Activated CD4-positive, alpha-beta T cell treated with anti-CD3 and anti-CD28 coated beads for 24 hours (primary cell): Measurements from ENCODE around the gene ALKBH1.
"Not testable (repeated sequence)": the region's sequence is repeated elsewhere in the genome, so short reads cannot be mapped to it uniquely, and the experiment has no call there.

ENCODE experiments used
- DNase-seq, 2 donors: peaks; one replicate each; pipeline ENCODE4 v3.0.0-alpha.2; 2020; ENCODE audit warnings: low read depth in 2 of 2

ALKBH1 gene

DNA sequence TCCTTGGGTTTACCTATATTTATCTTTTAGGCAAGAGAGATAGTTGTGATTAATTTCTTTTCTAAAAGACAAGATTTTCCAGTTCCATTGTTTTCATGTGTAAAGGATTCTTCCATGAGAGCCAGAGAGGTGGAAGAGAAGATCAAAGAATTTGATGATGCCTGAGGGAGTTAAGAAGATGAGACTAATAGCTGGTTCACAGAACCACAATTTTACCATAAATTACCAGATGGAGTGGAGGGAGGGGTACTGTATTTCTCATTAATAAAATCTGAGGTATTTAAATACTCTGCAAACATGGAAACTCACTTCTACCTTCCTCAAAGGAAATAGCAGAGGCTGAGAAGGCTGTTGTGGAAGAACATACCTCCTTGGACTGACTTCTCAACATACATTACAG lies 34.6 kb downstream of the ALKBH1 start:
- DNase-seq, result no peak

DNA sequence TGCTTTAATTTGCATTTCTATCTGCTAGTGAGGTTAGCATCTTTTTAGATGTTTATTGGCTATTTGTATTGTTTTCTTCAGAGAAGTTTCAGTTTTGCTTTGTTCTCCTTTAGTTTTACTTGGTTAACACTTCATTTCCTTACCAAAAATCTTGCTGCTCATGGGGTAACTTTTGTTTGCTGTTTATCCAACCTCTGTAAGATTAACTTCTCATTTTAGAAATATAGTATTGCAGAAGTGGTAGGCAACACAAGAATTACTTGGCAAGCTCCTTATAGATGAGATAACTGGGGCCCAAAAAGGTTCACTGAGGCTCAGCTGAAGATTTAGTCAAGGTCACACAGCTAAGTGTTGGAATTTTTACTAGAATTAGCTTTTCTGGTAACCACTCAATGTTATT lies 40.5 kb downstream of the ALKBH1 start:
- DNase-seq, result no peak

DNA sequence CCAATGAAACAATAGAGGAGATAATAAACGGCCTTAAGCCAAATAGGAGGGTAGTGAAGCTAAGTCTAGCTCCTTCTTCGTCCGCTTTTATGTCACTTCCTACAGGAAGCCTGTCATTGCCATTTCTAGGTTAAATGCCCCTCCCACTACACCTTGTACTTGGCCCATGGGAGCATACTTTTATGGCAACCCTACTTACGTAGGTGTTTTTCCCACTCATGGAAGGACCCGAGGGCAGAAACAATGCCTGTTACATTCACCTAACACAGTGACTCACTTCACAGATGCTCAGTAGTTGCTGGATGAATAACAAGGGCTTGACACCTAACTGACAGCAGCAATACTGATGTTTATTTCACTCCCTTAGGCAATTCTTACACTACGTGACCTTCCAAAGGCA lies 44.5 kb downstream of the ALKBH1 start:
- no peak for DNase-seq

DNA sequence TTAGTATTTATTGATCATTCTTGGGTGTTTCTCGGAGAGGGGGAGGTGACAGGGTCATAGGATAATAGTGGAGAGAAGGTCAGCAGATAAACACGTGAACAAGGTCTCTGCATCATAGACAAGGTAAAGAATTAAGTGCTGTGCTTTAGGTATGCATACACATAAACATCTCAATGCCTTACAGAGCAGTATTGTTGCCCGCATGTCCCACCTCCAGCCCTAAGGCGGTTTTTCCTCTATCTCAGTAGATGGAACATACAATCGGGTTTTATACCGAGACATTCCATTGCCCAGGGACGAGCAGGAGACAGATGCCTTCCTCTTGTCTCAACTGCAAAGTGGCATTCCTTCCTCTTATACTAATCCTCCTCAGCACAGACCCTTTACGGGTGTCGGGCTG lies 46.3 kb downstream of the ALKBH1 start:
- DNase-seq, result not testable (repeated sequence)

DNA sequence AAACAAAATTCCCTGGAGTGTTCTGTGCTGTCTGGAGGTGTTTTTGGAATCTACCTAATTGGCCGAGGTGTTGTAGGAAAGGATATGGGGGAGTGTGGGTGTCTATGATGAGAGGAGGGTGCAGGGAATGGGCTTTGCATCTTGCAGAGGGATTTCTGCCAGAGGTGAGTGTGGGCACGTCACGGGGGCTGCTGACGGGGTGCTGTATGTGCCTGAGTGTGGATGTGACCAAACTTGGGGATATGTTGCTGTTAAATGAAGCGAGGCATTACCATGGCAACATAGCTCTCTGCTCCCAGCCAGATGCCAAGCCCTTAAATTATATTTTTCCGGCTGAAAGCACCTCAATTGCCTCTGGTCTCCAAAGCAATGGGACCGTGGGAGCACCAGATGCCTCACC lies 47.1 kb downstream of the ALKBH1 start:
- DNase-seq, result no peak

DNA sequence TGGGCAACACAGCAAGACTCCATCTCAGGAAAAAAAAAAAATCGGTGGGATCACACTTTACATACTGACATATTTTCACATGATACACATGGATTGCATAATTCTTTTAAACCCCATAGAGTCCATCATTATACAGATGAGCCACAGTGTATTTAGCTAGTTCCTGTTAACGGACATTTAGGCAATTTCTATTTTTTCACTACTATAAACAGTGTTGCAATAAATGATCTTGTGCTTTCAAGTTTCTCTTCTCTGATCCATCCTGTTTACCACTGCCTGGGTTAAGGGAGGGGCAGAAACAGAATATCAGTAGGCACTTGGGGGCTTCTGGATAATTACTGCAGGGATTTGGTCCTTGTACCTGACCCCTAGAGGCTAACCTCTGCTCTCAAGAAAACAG lies 48.0 kb downstream of the ALKBH1 start:
- DNase-seq, result no peak

DNA sequence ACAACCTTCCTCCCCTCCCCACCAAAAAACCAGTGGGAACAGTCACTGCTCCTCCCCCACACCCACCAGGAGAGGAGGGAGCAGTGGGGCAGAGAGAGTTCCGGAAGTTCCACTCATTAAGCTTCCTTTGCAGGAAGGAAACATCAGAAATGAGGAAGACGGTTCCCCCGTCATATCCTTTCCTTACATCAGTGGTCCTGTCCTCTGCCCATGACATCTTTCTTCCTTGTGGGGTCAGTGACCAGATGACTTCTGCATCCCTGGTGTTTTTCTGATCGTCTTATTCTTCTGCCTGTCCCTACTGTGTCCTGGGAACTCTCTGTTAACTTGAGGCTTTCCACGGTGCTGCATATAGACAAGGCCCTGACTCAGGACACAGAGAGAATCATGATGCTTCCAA lies 50.5 kb downstream of the ALKBH1 start:
- no peak for DNase-seq

DNA sequence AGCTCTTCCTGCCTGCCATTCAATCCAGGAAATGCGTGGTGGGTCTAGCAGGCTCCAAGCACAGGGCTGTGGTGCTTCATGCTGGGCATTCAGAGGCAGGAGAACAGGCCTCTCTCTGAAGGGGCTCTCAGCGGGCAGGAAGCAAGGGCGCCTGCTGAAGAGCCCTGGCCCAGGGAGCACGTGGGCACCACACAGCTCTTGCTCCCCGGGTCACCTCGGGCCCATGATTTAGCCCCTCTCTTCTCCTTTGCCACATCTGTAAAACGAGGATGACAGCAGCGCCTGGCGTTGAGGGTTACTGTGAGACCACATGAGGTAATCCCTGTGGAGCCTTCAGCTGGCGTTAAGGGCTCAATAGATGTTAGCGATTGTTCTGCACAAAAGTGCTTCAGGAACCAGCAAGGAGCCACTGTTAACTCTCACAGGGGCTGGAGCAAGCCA lies 53.8 kb downstream of the ALKBH1 start:
- DNase-seq, result no peak

DNA sequence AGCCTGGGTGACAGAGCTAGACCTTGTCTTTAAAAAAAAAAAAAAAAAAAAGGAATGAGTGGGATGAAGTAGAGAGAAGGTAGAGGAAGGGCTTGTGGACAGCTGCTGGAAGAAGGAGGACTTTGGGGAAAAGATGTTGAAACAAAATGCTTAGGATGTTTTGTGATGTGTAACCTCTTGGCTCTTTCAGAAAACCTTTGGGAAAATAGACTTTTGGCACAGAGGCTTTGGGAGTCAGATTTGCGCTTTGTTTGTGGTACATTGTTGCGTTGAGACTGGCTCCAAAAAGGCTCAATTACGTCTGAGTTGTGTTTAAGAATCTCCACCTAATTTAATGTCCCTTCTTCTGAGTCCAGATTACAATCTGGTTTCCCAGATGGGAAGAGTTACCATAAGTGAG lies 58.5 kb downstream of the ALKBH1 start:
- DNase-seq, result no peak

DNA sequence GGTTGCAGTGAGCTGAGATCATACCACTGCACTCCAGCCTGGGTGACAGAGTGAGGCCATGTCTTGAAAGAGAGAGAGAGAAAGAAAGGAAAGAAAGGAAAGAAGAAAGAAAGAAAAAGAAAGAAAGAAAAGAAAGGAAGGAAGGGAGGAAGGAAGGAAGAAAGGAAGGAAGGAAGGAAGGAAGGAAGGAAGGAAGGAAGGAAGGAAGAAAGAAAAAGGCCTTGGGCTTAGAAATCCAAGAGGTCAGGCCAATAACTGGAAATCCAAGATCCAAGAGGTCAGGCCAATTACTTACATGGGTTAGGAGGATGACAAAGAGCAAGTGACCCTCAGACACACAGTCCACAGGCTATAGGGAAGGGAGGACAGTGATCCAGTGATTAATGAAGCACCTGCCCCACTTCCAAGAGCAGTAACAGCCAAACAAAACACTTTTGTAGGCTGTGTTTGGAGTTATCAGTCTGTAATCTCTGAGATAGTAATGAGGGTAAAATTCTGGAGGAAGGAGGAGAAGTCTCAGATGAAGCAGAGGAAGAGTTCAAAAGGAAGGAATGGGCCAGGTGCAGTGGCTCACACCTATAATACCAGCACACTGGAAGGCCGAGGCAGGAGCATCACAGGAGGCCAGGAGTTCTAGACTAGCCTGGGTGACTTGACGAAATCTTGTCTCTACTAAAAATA lies 59.2 kb downstream of the ALKBH1 start:
- no peak for DNase-seq

DNA sequence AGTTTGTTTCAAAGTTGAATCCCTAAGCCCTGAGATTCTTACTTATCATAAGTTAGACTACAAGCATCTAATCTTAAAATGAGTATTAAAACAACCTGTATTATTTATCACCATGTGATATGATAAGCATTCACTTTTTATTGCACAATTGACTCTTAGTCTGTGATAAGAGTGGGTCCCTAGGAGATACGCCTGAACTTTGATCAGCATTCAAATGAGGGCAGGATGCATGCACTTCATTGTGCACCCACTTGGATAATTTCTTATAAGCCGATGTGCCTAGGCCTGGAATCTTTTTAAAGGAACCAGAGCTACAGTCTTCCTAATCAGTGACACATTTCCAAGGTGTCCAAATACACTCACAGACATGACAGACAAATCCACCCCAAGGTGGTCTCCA lies 60.0 kb downstream of the ALKBH1 start:
- DNase-seq, result no peak

DNA sequence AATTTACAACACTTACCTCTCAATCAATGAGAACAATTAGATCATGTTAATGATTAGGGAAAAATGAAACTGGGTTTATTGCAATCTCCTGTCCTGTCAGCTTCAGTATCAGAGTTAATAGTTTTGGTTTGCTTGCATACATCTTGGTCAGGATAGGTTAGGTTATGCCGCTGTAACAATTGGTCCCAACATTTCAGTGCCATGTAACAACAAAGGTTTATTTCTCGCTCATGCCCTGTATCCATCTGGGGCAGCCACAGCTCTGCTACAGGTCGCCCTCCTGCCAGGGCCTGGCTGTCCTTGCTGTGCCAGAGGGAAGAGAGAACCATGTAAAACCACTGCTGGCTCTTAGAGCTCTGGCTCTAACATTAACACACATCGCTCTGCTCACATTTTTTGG lies 60.9 kb downstream of the ALKBH1 start:
- DNase-seq, result no peak

DNA sequence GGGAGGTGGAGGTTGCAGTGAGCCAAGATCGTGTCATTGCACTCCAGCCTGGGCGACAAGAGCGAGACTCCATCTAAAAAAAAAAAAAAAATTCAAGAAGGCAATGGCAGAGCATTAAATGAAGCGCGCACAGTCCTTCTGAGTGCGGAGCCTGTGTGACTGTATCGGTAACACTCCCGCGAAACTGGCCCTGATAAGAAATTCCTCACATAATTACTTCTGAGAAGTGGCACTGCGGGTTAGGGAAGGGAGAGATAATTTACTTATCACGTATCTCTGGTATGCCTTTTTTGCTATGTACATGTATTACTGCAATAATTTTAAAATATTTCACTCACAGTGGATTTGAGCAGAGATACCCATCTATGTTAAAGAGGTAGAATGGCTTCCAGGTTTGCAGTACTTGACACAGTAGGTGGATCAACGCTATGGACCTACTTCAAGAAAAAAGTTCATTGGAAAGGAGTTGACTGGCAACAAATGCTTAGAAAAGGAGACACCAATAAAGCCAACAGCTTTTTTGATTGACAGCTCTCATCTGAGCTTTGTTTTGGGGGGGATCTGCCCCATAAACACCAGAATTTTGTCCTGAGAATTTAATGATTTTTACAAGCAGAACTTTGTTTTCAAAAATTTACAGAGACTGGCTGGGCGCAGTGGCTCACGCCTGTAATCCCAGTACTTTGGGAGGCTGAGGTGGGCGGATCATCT lies 62.1 kb downstream of the ALKBH1 start:
- DNase-seq, result no peak

DNA sequence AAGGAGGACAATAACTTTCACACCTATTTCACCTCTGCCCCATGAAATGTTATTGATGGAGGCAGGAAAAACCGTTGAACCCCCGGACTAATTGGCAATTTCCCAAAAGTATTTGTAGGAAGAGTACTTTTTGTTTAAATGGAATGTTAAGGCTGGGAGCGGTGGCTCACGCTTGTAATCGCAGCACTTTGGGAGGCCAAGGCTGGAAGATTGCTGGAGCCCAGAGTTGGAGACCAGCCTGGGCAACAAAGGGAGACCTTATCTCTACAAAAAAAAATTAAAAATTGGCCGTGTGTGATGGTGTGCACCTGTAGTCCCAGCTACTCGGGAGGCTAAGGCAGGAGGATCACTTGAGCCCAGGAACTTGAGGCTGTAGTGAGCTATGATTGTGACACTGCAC lies 65.4 kb downstream of the ALKBH1 start:
- DNase-seq, result no peak

DNA sequence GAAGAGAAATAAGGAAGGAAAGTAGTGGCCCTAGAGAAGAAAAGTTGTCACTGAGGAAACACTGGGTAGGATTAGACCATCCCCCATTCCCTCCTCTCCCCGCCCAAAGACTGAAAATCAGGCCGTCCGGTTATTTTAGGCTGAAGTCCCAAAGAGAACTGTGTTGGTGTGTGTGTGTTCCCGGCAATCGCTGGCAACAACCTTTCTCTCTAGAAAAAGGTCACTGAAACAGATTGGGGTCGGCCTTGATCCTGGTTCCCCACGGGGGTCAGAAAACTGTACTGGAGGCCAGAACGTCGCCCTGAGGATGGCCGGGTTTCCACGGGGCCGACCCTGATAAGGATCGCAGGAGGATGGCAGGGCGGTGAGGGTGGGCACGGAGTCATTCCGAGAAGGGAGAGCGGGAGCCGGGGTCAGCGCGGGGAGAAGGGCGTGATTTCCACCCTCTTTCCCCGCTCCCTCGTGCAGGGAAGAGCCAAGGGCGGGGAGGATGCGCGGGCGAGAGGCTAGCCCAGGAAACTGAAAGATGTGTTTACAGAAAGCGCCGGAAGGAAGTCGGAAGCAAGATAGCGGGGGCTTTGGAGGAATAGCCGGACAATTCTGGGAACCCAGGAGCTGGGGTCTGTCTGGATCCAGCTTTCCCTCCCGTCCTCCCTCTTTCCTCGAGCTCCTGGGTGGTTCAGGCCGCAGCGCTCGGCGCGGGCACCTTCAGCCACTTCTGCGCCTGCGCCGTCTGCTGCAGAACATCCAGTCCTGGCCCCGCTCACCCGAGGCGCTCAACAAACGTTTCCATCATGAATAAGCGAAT lies 66.1 kb downstream of the ALKBH1 start:
- DNase-seq, result peak; percentile 56

DNA sequence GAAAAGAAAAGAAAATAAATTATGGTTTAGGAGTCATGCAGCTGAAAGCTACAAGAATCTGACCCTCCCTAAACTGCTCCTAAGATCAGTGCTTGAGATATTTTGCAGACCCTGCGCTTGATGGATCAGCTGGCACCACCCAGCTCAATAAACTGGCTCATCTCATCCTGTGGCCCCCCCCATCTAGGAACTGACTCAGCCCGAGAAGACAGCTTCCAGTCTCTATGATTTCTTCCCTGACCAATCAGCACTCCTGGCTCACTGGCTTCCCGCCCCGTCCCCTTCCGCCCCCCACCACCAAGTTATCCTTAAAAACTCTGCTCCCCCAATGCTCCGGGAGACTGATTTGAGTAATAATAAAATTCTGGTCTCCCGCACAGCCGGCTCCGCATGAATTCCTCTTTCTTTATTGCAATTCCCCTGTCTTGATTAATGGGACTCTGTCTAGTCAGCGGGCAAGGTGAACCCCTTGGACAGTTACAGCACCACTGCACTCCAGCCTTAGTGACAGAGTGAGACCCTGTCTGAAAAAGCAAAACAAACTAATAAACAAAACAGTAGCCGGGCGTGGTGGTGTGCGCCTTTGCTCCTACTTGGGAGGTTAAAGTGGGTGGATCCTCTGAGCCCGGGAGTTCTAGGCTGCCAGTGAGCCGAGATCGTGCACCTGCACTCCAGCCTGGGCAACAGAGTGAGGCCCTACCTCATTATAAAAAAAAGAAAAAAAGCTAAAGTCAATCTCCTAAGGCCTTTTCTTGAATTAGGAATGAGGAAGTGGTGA lies 66.9 kb downstream of the ALKBH1 start:
- DNase-seq, result no peak

DNA sequence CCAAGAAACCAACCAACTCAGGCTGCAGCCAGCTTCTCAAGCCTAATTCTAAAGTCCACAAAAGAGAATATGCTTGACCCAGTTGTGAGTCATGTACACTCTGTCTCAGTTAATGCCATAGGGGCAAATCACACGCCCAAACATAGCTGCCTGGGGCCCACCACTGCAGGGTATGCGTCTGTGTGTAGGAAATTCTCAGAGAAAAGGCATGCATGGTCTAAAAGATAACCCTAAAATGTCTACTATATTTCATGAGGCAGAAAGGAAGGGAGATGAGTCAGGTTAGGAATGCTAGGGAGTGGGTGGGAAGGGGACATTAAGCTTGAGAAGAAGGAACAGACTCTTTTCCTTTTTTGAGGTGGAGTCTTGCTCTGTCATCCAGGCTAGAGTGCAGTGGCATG lies 69.1 kb downstream of the ALKBH1 start:
- DNase-seq, result no peak

DNA sequence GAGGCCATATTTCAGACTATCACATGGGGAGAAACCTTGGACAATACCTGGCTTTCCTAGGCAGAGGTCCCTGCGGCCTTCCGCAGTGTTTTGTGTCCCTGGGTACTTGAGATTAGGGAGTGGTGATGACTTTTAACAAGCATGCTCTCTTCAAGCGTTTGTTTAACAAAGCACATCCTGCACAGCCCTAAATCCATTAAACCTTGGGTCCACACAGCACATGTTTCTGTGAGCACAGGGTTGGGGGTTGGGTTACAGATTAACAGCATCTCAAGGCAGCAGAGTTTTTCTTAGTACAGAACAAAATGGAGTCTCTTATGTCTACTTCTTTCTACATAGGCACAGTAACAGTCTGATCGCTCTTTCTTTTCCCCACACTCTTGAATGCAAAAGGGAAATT lies 72.0 kb downstream of the ALKBH1 start:
- DNase-seq, result not testable (repeated sequence)

DNA sequence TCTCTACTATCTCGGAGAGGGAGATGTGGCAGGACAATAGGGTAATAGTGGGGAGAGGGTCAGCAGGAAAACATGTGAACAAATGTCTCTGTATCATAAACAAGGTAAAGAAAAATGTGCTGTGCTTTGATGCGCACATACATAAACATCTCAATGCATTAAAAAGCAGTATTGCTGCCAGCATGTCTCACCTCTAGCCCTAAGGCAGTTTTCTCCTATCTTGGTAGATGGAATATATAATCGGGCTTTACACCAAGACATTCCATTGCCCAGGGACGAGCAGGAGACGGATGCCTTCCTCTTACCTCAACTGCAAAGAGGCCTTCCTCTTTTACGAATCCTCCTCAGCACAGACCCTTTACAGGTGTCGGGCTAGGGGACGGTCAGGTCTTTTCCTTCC lies 72.4 kb downstream of the ALKBH1 start:
- not testable (repeated sequence) for DNase-seq

DNA sequence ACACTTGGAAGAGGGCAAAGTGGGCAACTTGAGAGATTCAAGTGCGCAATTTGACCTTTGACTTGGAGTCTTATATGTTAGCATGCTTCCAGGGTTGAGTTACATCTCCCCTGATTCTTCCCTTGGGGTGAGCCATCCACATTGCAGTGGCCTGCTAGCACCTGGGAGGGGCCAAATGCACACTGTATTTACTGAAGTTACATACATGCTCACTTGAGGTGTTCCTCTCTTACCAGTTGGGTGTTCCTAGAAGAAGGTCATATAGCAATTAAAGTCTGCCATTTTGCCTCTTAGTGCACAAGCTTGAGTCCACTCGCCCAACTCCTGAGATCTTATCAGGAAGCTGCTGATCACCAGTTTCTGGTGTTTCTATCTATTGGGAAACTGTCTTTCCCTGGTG lies 77.7 kb downstream of the ALKBH1 start:
- DNase-seq, result no peak

DNA sequence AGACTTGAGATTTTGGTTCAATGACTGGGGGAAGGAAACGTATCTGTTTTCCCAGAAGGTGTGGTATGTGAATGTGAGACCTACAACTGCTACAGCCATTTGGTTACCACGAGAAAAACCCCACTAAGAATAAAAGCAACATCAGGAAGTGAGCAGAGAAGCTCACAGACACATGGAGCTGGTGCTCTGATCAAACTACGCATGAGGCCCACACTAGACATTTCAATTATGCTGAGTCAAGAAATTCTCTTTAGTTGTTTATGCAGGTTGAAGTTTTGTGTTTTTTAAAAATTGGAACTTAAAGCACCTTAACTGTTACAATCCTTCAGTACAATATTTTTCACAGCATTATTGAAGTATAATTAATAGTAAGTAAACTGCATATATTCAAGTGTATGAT lies 82.5 kb downstream of the ALKBH1 start:
- no peak for DNase-seq

DNA sequence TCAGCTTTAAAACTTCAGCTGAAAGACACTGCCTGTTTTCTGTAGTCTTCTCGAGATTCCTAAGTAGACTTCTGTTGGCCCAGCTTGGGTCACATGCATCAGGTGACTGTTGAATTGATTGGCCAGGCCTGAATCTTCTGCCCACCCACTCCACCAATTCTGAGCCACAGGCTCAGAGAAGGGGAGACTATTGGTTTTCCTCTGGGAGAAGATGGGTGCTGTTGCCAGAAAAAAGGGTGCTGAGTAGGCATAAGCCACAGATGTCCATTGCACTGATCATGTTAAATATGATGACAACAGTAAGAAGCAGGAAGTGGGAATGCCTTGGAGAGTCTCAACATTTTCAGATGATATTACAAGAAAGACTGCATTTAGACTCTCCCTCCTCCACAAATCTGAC lies 84.6 kb downstream of the ALKBH1 start:
- no peak for DNase-seq
